HG03432 (cell line): ENCODE results near the gene TMEM44.
"Not testable (repeated sequence)": the region's sequence is repeated elsewhere in the genome, so short reads cannot be mapped to it uniquely, and the experiment has no call there.

Experiments used
- ATAC-seq: cut with Tn5 transposase; IDR thresholded peaks from one replicate; pipeline ENCODE4 v1.9.1; 2021; ENCODE audit warnings: mild to moderate bottlenecking, moderate library complexity; ENCODE audit not compliant: unreplicated experiment

Gene TMEM44

GRCh38 chr3:194559530-194559929 lies 73.7 kb downstream of the TMEM44 start:
- no peak for ATAC-seq

GRCh38 chr3:194556086-194557056 lies 76.8 kb downstream of the TMEM44 start:
- no peak for ATAC-seq

GRCh38 chr3:194555175-194556062 lies 77.8 kb downstream of the TMEM44 start:
- no peak for ATAC-seq

GRCh38 chr3:194554473-194555123 lies 78.6 kb downstream of the TMEM44 start:
- no peak for ATAC-seq

GRCh38 chr3:194552327-194552949 lies 80.8 kb downstream of the TMEM44 start:
- no peak for ATAC-seq

- no peak for ATAC-seq
Observed at GRCh38 chr3:194549853-194550252, 83.4 kb downstream of the TMEM44 start.

- ATAC-seq: no peak
Observed at GRCh38 chr3:194548346-194549321, 84.6 kb downstream of the TMEM44 start.

GRCh38 chr3:194547042-194547441 lies 86.2 kb downstream of the TMEM44 start:
- ATAC-seq: no peak

GRCh38 chr3:194545538-194545937 lies 87.7 kb downstream of the TMEM44 start:
- ATAC-seq: not testable (repeated sequence)

- ATAC-seq: no peak
Observed at GRCh38 chr3:194543550-194543949, 89.7 kb downstream of the TMEM44 start.

GRCh38 chr3:194541483-194541882 lies 91.7 kb downstream of the TMEM44 start:
- peak; percentile 54 for ATAC-seq

GRCh38 chr3:194540274-194540905 lies 92.8 kb downstream of the TMEM44 start:
- ATAC-seq: no peak

GRCh38 chr3:194539498-194539897 lies 93.7 kb downstream of the TMEM44 start:
- no peak for ATAC-seq

- no peak for ATAC-seq
Observed at GRCh38 chr3:194537732-194538247, 95.4 kb downstream of the TMEM44 start.
